Stimulated activated CD8-positive, alpha-beta memory T cell treated with anti-CD3 and anti-CD28 coated beads, Interleukin-7, amount 100 ng/mL, for 48 hours (primary cell): ENCODE data around the gene PPARGC1A.

ENCODE experiments used
- DNase-seq, 2 donors: peaks; one replicate each; pipeline ENCODE4 v3.0.0-alpha.2; 2020; ENCODE audit warnings: low read depth in 1 of 2; ENCODE audit errors: extremely low read depth in 1 of 2

Gene PPARGC1A

DNA sequence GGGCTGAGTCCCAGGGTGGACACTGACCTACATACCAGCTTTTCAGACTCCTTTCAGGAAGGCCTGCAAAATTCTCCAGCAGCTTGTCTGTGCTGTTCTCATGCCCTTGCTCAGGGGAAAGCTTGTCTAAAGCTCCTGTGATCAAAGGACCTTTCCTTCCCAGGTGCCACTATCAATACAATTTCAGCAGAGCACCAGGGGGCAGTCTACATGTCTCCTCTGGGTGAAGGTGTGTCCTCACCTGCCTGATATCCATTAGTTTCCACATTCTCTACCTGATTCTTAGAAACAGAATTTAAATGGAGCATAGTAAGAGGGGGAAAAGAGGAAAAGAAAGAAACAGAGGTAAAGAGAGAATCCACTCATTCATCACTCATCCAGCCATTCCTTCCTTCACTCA, 114.2 kb downstream of the PPARGC1A start:
- DNase-seq: no peak

DNA sequence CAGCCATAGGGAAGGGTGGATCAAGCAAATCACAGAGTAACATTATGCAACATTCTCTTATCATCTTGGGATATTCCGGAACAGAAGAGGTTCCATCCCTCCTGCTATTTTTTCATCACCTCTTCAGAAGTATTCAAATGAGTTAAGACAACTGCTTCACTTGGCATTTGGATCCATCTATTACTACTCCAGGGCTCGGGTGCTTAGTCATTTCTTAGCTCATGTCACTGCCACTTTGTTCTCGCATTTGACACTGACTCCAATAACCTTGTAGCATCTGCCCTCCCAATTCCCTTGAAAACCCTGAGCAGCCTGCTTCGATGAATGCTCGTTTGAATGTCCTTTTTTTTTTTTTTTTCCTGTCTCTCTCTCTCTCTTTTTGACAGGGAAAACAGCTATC, 114.9 kb downstream of the PPARGC1A start:
- DNase-seq: no peak

DNA sequence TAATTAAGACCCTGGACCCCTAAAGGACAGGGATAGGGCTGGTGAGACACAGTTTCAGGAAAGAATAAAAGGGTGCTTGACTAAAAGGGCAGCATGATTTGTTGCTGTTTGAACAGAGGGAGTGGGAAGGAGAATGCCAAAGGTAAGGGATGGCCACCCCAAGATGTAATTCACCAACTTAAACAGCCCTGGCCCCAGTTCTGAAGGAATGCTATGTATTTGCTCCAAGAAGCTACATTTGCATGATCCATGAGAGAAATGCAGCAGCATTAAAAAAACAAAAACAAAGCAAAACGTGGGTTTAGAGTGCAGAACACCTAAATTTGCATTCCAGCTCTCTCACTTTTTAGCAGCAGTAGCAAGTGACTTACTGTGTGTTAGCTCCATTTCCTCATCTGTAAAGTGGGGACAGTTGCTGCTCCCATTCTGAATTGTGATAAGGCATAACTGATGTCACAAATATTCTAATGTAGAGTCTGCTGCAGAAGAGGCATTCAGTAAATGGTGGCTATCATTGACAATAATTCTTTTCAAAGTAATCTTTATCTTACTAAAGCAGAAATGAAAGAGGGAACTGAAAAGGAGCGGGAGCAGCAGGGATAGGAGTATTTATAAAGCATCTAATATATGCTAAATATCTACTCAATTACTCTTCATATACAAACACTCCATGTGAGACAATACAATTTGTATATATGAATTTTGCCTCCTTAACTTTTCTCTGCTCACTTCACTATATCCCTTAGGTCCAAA, 115.8 kb downstream of the PPARGC1A start:
- DNase-seq: no peak

DNA sequence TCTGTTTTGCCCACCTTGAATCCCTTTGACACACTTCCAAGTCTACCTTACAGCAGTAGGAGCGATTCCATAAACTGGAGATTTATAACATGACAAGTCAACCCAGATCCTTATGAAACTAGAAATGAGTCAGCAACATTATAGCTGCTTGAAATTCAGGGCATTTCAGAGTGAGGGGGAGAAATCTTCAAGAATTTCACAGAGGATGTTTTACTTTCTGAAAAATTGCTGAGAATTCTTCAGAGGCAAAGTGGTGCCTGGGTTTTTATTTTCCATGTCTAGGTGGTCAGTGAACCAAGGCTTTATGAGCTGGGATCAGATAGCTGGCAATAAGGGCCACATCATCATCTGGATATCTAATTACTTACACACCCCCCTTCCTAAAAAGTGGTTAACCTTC, 119.8 kb downstream of the PPARGC1A start:
- no peak for DNase-seq

DNA sequence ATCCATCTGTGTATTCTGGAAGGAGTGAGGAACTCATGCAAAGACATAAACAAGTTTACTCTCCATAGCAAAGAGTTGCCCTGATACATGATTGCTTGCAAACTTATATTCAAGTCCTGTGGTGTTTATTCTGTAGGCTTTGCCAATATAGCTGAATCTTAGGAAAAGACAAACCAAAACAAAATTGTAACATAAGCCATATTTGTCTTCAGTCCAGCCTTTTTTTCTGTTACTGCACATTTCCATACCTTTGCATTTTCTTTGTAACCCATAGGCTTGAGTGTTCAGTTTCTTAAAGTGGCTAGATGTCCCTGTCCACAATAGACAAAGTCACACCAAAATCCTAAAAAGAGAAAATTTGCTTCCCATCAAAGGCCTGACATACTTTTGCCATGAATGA, 120.4 kb downstream of the PPARGC1A start:
- DNase-seq: no peak

DNA sequence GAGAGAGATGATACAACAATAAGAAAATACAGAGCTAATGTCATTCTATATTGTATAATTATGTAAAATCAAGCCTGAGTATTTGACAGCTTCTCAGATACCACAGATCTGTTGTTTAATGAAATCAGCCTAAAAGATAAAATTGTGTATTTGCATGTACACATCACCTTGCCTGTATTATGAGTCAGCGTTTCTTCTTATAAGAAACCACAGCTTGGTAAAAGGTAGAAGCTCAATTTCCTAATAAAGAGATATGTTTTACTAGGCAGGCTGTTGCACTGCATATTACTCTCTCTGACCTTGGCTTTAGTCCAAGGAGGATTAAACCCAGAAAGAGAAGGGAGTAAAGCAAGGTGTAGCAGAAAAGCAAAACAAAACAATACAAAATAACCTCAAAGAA, 121.3 kb downstream of the PPARGC1A start:
- no peak for DNase-seq

DNA sequence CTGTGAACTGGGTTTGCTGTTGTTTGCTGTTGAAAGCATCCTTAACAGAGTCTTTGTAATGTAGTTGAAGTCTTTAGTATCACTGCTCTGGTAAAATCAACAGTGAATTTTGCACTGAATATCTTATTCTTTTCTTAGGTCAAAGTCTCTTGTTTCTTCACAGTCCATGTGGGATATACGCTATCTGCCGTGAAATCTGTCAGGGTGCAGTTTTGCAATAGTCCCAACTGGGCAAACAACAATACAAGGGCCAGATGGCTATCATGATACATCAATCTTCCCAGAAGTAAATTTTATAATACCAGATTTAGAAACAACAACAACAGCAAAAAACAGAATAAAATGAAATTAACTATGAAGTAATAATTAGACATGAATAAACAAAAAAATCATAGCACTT, 123.5 kb downstream of the PPARGC1A start:
- no peak for DNase-seq

DNA sequence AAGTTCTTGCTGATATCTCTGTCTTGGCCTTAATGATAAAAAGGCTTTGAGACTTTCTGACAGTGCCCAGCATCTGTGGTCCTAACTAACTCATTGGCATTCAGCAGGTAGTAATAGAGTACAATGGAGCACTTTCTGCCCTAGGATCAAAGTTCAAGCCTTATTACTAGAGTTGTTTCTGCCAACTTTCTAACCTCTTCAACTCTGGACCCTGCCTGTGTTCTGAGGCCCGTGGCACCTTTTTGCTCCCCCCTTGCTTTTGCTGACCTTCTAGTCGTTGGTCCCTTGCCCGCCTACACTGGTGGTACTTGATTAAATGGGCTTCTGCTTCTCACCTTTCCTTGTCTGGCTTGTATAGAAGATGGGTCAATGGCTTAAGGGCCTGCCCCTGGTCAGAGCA, 126.3 kb downstream of the PPARGC1A start:
- no peak for DNase-seq

DNA sequence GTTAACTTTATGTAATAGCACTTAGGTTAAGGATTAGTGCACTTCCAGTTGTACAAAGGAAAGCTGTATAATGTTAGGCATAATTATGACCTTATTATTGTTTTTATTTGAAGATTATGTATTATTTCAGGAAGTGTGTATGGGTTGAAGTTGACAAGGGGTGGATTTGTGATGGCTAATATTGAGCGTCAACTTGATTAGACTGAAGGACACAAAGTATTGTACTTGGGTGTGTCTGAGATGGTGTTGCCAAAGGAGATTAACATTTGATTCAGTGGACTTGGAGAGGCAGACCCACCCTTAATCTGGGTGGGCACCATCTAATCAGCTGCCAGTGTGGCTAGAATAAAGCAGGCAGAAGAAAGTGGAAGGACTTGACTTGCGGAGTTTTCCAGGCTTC, 127.3 kb downstream of the PPARGC1A start:
- DNase-seq: no peak

DNA sequence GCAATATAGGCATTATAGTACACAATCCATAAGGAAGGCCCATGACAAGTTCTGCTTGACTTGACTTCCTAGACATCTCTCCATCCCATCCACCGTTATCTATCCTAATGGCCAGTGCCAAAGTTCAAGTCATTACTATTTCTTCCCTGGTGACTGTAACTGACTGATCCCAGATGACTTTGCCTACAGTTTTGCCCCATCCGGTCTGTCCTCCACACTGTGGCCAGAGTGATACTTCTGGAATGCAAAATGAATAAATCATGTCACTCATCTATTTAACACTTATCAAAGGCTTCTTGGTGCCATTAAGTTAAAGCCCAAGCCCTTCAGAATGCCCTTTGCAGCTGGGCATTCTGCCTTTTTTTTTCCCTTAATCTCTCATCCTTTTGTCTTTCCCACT, 130.8 kb downstream of the PPARGC1A start:
- DNase-seq: no peak

DNA sequence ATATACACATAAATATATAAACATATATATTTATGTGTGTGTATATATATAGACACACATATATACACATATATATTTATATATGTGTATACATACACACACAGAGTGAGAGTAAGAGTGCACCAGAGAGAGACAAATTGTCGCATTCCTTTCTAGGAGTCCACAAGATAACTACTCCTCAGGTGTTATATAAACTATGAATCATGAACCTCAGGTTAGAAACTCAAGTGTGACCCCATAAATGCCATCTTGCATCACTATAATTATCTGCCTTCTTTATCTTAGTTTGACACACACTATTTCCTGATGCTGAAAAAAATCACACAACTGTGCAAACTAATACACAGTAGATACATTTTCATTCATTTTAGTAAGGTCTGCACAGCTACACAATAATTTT, 135.2 kb downstream of the PPARGC1A start:
- DNase-seq: no peak

DNA sequence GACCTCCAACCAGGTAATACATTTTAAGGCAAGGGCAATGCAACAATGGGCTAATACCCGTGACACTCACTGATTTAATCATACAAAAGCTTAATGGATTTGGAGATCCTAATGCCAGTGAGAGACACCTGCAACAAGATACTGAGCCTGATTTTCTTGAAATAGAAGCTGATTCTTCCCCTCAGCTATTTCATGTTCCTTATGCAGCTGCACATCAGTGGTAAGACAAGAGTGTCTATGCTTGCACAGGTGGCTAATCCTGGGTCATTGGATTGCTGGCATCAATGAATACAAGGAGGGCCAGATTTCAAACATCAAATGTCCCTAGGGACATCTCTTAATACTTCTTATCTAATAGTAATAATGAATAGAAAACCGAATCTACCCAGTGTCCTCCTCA, 139.7 kb downstream of the PPARGC1A start:
- DNase-seq: no peak

DNA sequence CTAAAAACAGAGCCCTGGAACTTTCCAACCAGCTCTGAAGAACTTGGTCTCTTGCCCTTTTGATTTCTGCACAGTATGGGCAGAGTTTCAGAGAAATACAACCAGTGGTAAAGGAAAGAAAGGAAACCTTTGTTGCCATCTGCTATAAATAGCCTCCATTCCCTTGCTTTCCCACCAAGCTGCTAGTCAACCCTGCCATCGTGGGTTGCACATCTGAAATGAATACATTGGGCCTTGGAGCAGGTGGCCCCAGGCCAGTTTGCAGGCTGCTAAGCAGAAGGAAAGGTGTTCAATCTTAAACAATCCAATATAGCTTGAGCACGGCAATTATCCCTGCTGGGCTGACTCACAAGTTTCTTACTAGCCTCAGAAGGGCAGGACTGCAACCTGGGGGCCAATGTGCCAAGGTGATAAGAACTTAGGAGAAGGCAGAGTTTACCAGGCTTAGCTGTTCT, 142.5 kb downstream of the PPARGC1A start:
- DNase-seq: no peak

DNA sequence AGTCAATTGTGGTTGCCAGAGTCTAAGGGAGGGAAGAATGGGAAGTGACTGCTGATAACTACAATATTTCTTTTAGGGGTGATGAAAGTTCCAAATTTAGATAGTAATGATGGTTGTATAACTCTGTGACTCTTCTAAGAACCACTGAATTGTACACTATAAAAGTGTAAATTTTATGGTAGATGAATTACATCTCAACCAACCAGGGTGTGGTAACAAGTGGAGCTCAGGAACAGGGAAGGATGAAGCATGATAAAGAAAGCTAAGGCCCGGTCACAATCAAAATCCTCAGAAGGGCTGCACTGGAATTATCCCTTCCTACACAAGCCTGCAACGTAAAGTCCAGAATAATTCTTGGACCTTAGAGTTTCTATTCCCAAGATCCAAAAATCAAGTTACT, 143.2 kb downstream of the PPARGC1A start:
- DNase-seq: no peak

DNA sequence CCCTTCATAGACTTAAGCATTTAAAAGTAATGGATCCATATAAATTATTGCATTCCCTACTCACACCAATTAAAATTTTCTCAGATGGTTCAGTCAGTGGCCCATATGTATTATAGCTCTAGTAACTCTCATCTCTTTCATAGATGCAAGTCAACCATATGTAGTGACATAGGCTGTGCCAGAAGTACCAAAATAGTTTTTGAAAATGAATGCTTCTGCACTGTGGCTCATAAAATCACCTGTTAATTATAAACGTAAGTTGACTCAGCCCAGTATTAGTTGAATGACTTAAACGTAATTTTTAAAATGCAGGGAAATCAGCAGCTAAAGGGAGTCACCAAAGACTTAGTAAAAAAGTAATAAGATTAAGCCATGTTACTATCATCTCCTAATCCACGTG, 143.8 kb downstream of the PPARGC1A start:
- no peak for DNase-seq

DNA sequence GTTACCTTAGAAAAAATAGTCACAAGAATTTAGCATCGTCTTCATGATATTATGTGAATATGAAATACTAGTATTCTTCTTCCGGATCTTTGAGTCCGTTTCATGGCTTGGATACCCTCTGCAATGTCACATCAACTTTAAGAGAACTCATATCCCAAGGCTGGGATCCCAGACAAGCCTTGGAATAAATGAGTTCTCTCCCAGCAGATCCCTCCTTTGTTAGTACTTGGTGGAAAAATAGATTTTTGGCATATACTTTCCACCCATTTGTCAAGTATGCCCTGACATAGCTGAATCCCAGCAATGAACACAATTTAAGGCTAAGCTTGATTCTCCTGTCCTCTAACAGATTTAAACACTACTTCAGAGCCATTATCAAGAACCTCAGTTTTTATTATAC, 144.5 kb downstream of the PPARGC1A start:
- no peak for DNase-seq
